ENCODE data around the gene SLC66A2. TPM values are rescaled to one million over a fixed set of nuclear protein-coding genes. Genes with fewer than 3 reads are reported as not detected.

The SLC66A2 gene
- total RNA-seq, 1 donor from 2014 or later, result 30.5 TPM

DNA sequence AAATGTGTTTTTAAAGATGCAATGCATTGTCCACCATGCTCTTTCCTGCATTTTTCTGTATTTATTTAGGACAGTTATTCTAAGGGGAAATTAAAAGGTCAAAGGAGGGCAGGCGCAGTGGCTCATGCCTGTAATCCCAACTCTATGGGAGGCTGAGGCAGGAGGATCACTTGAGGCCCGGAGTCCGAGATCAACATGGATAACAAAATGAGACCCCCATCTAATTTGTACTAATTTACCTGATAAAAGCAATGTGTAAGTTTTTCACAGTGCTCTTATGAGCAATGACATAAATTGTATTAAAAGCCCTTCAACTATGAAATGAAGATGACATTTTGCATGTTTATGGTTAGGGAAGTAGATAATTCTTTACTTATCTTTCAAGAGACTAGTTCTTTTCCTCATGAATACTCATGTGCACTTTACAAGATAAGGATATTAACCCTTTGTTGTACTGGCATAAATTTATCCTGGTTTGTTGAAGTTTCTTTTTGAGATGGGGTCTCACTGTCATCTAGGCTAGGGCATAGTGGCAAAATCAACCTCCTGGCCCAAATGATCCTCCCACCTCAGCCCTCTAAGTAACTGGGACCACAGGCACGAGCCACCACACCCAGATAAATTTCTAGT lies 22.7 kb upstream of the SLC66A2 start:
- no peaks in the 10 kb centered on the region for H3K36me3 ChIP-seq (ENCODE audit: control insufficient read depth, insufficient read depth, low read length)
- no peak for DNase-seq (ENCODE audit: low read depth)
- H3K27me3 ChIP-seq (ENCODE audit: control insufficient read depth, insufficient read depth, low read length), result no peaks in the 10 kb centered on the region
- TF ChIP-seq, protein P1, sequence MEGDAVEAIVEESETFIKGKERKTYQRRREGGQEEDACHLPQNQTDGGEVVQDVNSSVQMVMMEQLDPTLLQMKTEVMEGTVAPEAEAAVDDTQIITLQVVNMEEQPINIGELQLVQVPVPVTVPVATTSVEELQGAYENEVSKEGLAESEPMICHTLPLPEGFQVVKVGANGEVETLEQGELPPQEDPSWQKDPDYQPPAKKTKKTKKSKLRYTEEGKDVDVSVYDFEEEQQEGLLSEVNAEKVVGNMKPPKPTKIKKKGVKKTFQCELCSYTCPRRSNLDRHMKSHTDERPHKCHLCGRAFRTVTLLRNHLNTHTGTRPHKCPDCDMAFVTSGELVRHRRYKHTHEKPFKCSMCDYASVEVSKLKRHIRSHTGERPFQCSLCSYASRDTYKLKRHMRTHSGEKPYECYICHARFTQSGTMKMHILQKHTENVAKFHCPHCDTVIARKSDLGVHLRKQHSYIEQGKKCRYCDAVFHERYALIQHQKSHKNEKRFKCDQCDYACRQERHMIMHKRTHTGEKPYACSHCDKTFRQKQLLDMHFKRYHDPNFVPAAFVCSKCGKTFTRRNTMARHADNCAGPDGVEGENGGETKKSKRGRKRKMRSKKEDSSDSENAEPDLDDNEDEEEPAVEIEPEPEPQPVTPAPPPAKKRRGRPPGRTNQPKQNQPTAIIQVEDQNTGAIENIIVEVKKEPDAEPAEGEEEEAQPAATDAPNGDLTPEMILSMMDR (IDR thresholded peaks at IDR 0.05; ENCODE audit: insufficient read depth, low read length, poor library complexity, severe bottlenecking), result no peak
- no peak overlapping the region for H3K4me3 ChIP-seq (ENCODE audit: low read depth, low read length)

DNA sequence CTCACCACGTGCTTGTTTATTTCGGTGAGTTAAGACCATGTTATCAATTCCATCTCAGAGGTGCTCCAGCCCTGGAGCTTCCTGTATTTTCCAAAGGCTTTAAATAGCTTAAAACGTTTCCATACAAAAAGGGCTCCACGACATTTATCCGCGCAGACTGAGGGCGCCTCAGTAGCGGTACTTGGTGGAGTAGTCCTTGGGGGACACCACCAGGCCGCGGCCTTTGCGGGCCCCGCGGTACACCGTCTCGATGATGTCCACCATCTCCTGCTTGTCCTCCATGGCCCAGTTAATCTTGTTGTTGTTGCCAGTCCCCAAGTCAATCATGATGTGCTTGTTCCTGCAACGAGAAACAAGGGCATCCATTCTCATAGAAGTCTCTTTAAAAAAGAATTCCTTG lies 22.1 kb upstream of the SLC66A2 start:
- no peak for DNase-seq (ENCODE audit: low read depth)
- Histone ChIP-seq H3K27me3 (ENCODE audit: control insufficient read depth, insufficient read depth, low read length) (no peaks in the 10 kb centered on the region), H3K4me3 (ENCODE audit: low read depth, low read length) (no peak overlapping the region), H3K36me3 (ENCODE audit: control insufficient read depth, insufficient read depth, low read length) (no peaks in the 10 kb centered on the region)
- TF ChIP-seq, protein P1 (IDR thresholded peaks at IDR 0.05; ENCODE audit: insufficient read depth, low read length, poor library complexity, severe bottlenecking), result no peak

DNA sequence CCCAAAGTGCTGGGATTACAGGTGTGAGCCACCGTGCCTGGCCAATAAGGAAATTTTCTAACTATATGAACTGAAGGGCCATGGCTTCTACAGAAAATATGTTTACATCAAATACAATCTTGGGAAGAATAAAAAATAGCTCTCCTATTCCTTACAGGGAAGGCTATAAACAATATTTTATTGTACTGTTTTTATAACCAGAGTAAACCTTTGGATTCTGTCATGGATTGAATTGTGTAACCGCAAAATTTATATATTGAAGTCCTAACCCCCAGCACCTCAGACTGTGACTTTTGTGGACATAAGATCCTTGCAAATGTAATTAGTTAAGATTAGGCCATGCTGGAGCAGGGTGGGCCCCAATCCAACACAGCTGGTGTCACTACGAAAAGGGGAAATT lies 21.3 kb upstream of the SLC66A2 start:
- Histone ChIP-seq H3K36me3 (ENCODE audit: control insufficient read depth, insufficient read depth, low read length) (no peaks in the 10 kb centered on the region), H3K4me3 (ENCODE audit: low read depth, low read length) (no peak overlapping the region)
- TF ChIP-seq, protein P1 (IDR thresholded peaks at IDR 0.05; ENCODE audit: insufficient read depth, low read length, poor library complexity, severe bottlenecking), result no peak

DNA sequence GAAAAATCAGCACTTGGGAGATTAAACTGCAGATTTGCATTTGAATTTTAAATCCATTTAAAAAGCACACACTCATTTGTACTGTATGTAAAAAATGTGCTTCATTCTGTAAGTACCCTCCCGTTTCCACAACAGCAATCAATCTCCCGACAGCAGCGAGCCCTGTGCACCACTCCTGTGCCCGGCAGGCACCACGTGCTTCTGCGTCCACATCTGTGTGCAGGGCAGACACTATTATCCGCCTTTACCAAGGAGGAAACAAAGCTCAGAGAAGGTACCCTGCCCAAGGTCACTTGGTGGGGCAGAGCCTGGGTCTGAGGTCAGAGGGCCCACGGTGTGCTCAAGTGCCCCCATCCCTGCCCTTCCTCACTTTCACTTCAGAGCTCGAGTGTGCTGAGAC lies 20.5 kb upstream of the SLC66A2 start:
- Histone ChIP-seq H3K27me3 (ENCODE audit: control insufficient read depth, insufficient read depth, low read length) (no peaks in the 10 kb centered on the region), H3K4me3 (ENCODE audit: low read depth, low read length) (no peak overlapping the region), H3K36me3 (ENCODE audit: control insufficient read depth, insufficient read depth, low read length) (no peaks in the 10 kb centered on the region)
- no peak for DNase-seq (ENCODE audit: low read depth)
- TF ChIP-seq, protein P1 (IDR thresholded peaks at IDR 0.05; ENCODE audit: insufficient read depth, low read length, poor library complexity, severe bottlenecking), result no peak

More for the DNA sequence above, 21.3 kb upstream of the SLC66A2 start:
- no peaks in the 10 kb centered on the region for H3K27me3 ChIP-seq (ENCODE audit: control insufficient read depth, insufficient read depth, low read length)
- DNase-seq (ENCODE audit: low read depth), result no peak

DNA sequence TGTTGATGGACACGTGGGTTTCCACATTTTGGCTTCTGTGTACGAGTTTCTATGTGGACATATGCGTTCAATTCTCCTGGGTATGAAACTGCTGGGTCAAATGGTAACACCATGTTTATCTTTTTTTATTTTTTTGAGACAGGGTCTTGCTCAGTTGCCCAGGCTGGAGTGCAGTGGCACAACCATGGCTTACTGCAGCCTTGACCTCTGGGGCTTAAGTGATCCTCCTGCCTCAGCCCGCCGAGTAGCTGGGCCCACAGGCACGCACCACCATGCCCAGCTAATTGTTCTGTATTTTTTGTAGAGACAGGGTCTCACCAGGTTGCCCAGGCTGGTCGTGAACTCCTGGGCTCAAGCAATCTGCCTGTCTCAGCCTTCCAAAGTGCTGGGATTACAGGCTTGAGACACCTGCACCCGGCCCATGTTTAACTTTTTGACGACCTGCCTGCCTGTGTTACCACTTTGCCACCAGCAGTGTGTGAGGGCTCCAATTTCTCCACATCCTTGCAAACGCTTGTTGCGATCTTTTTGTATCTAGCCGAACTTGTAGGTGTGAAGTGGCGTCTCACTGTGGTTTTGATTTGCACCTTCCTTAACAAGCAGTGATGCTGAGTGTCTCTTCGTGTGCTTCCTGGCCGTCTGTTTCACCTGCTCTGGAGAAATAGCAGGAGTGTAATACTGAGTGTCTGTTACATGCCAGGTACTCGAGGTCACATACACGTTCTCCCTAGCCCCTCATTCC lies 19.9 kb upstream of the SLC66A2 start:
- no peak for DNase-seq (ENCODE audit: low read depth)
- TF ChIP-seq, protein P1 (IDR thresholded peaks at IDR 0.05; ENCODE audit: insufficient read depth, low read length, poor library complexity, severe bottlenecking), result no peak
- Histone ChIP-seq H3K27me3 (ENCODE audit: control insufficient read depth, insufficient read depth, low read length) (no peaks in the 10 kb centered on the region), H3K36me3 (ENCODE audit: control insufficient read depth, insufficient read depth, low read length) (no peaks in the 10 kb centered on the region), H3K4me3 (ENCODE audit: low read depth, low read length) (no peak overlapping the region)
